OCI-LY7 (cell line): ENCODE results near the gene ZSWIM9. TPM values are rescaled to one million over a fixed set of nuclear protein-coding genes. Genes with fewer than 3 reads are reported as not detected.

Experiments
- BruUV-seq: library from RNA; stranded (reverse); fragments of 400-500 nt; replicated peaks from 2 replicates; lab custom pipeline; 2021; lab: Mats Ljungman, UMichigan
- CTCF ChIA-PET: fragments of 300-600 bp; sonication (Branson Sonifier 250); formaldehyde crosslinking; loops from one replicate; lab custom pipeline; 2022; ENCODE audit warnings: antibody characterized with exemption; ENCODE audit not compliant: unreplicated experiment; lab: Charles Lee
- POLR2A ChIA-PET: fragments of 300-600 bp; sonication (Branson Sonifier 250); formaldehyde crosslinking; loops from one replicate; lab custom pipeline; 2022; ENCODE audit warnings: antibody characterized with exemption; lab: Charles Lee
- DNase-seq: peaks from one replicate; pipeline ENCODE4 v3.0.0-alpha.2; 2015; ENCODE audit warnings: low spot score
- H2AFZ ChIP-seq: fragments of 200-600 bp; sonication (generic), shearing (Covaris generic); 2 replicates; pipeline ENCODE4 v1.6.1; 2014; ENCODE audit warnings: mild to moderate bottlenecking, antibody characterized with exemption, low read length, moderate library complexity
- H3K27ac ChIP-seq: fragments of 200-600 bp; sonication (generic); 2 replicates; pipeline ENCODE4 v1.5.1; 2014; ENCODE audit warnings: mixed run types, low read depth, mild to moderate bottlenecking, moderate library complexity, low read length, inconsistent platforms; ENCODE audit not compliant: poor library complexity, severe bottlenecking
- H3K36me3 ChIP-seq: fragments of 200-600 bp; sonication (generic); 2 replicates; pipeline ENCODE4 v1.6.1; 2014; ENCODE audit warnings: mild to moderate bottlenecking, antibody characterized with exemption, low read length, moderate library complexity, mixed read lengths; ENCODE audit not compliant: insufficient read depth
- H3K4me1 ChIP-seq: fragments of 200-600 bp; sonication (generic); 2 replicates; pipeline ENCODE4 v1.5.1; 2014; ENCODE audit warnings: mild to moderate bottlenecking, low read length; ENCODE audit not compliant: insufficient read depth, poor library complexity, severe bottlenecking
- H3K4me2 ChIP-seq: fragments of 200-600 bp; sonication (generic); 2 replicates; pipeline ENCODE4 v1.6.1; 2014; ENCODE audit warnings: mild to moderate bottlenecking, low read length
- H3K4me3 ChIP-seq: fragments of 200-600 bp; sonication (generic); 2 replicates; pipeline ENCODE4 v1.5.1; 2014; ENCODE audit warnings: mild to moderate bottlenecking, low read depth, low read length; ENCODE audit not compliant: poor library complexity, severe bottlenecking
- H3K79me2 ChIP-seq: fragments of 200-600 bp; sonication (generic); 2 replicates; pipeline ENCODE4 v1.6.1; 2016; ENCODE audit warnings: low read depth, mild to moderate bottlenecking, low read length, moderate library complexity, mixed read lengths; ENCODE audit not compliant: insufficient read depth
- H3K9me2 ChIP-seq: fragments of 200-600 bp; sonication (generic); 2 replicates; pipeline ENCODE4 v1.6.1; 2016; ENCODE audit warnings: mild to moderate bottlenecking, low read length, mixed read lengths; ENCODE audit not compliant: insufficient read depth
- H3K9me3 ChIP-seq: fragments of 200-600 bp; sonication (generic); 2 replicates; pipeline ENCODE4 v1.6.1; 2014; ENCODE audit warnings: mild to moderate bottlenecking, mixed run types, low read length, mixed read lengths
- H4K20me1 ChIP-seq: fragments of 200-600 bp; sonication (generic); 2 replicates; pipeline ENCODE4 v1.6.1; 2014; ENCODE audit warnings: mild to moderate bottlenecking, antibody characterized with exemption, low read length, moderate library complexity, mixed read lengths; ENCODE audit not compliant: insufficient read depth
- CTCF ChIP-seq: fragments of 200-600 bp; sonication (generic); conservative IDR thresholded peaks from 2 replicates; pipeline ENCODE4 v1.5.1; 2014; ENCODE audit warnings: mild to moderate bottlenecking, antibody characterized with exemption, low read length, moderate library complexity, mixed read lengths
- EZH2phosphoT487 ChIP-seq: fragments of 200-600 bp; sonication (generic); IDR thresholded peaks from 2 replicates; pipeline ENCODE4 v1.6.1; 2018; ENCODE audit warnings: low read depth, borderline replicate concordance, mild to moderate bottlenecking, mixed run types, antibody characterized with exemption, low read length, moderate library complexity, mixed read lengths
- intact Hi-C: fragments of 100-400 bp; cut with micrococcal nuclease; formaldehyde crosslinking; loops from one replicate; pipeline ENCODE4 v1.10.0; 2022; ENCODE audit not compliant: unreplicated experiment
- total RNA-seq, 2 experiments: library from RNA; depleted of rRNA in 1 of 2; stranded (reverse); fragments of >200 nt in 1 of 2; shearing (Covaris generic) in 1 of 2; gene quantifications; 2 replicates each; pipeline ENCODE4 v1.2.3, GENCODE V29; 2014 to 2022

ZSWIM9 gene
- total RNA-seq, 2 experiments from 2014 or later: 4.5 to 10.5 TPM

GRCh38 chr19:48181505-48181904 is 11.0 kb downstream of the ZSWIM9 start:
- Histone ChIP-seq H2AFZ (no peak overlapping the region), H3K36me3 (peaks cover 32% of the 10 kb centered on the region), H3K9me2 (no peaks in the 10 kb centered on the region), H3K4me3 (no peak overlapping the region), H3K9me3 (peaks cover 13% of the 10 kb centered on the region; the same call in 1 of the 2 replicates), H3K27ac (no peak overlapping the region), H4K20me1 (no peaks in the 10 kb centered on the region), H3K79me2 (no peaks in the 10 kb centered on the region), H3K4me1 (peaks cover 33% of the 10 kb centered on the region), H3K4me2 (no peak overlapping the region)
- no TSS peak for BruUV-seq
- intact Hi-C loops: no loop called here
- DNase-seq: no peak
- ChIA-PET CTCF (no interaction called here), POLR2A (no interaction called here)
- no peak for TF ChIP-seq EZH2phosphoT487
- TF ChIP-seq CTCF: no peak

GRCh38 chr19:48182434-48182833 is 12.0 kb downstream of the ZSWIM9 start:
- ChIA-PET CTCF (no interaction called here), POLR2A (no interaction called here)
- Histone ChIP-seq H2AFZ (no peak overlapping the region), H3K4me1 (peaks cover 40% of the 10 kb centered on the region), H3K4me2 (no peak overlapping the region), H3K9me2 (no peaks in the 10 kb centered on the region), H3K9me3 (peaks cover 13% of the 10 kb centered on the region; the same call in 1 of the 2 replicates), H3K36me3 (peaks cover 32% of the 10 kb centered on the region), H3K79me2 (no peaks in the 10 kb centered on the region), H4K20me1 (no peaks in the 10 kb centered on the region), H3K4me3 (no peak overlapping the region), H3K27ac (no peak overlapping the region)
- TF ChIP-seq EZH2phosphoT487: no peak
- TF ChIP-seq CTCF: peak; percentile 27; the same call in 1 of the 2 replicates
- BruUV-seq: no TSS peak
- DNase-seq: no peak
- intact Hi-C loops: no loop called here

- TF ChIP-seq CTCF: no peak
- no peak for TF ChIP-seq EZH2phosphoT487
- Histone ChIP-seq H3K27ac (peak overlapping the region; percentile 97), H3K9me2 (no peaks in the 10 kb centered on the region), H3K4me1 (peaks cover 47% of the 10 kb centered on the region), H3K79me2 (no peaks in the 10 kb centered on the region; the same call in 1 of the 2 replicates), H3K4me3 (no peak overlapping the region), H2AFZ (no peak overlapping the region), H3K9me3 (peaks cover 13% of the 10 kb centered on the region; the same call in 1 of the 2 replicates), H3K4me2 (no peak overlapping the region), H4K20me1 (no peaks in the 10 kb centered on the region), H3K36me3 (peaks cover 34% of the 10 kb centered on the region)
- POLR2A ChIA-PET: no interaction called here
- CTCF ChIA-PET: no interaction called here
- BruUV-seq: no TSS peak
- DNase-seq: peak; percentile 46
- intact Hi-C loops: no loop called here
Observed at GRCh38 chr19:48183356-48183755, 12.9 kb downstream of the ZSWIM9 start.
